H1 (cell line): ENCODE results near the gene KIAA0513. TPM values are rescaled to one million over a fixed set of nuclear protein-coding genes. Genes with fewer than 3 reads are reported as not detected.

Experiments used
- CTCF ChIP-seq, 3 experiments: IDR thresholded peaks; 1 replicate in 2 of 3; 2 replicates in 1 of 3; pipeline versions ENCODE4 v1.5.1 to v1.6.1; 2011; ENCODE audit warnings: low read length in 3 of 3, mild to moderate bottlenecking in 3 of 3, inconsistent platforms in 2 of 3, low read depth in 1 of 3, moderate library complexity in 1 of 3; ENCODE audit not compliant: insufficient read depth in 1 of 3; ENCODE audit errors: control extremely low read depth in 1 of 3
- SIN3A ChIP-seq, 2 experiments: IDR thresholded peaks in 1 of 2; conservative IDR thresholded peaks in 1 of 2; 2 replicates each; pipeline ENCODE4 v1.6.1; 2011 to 2012; ENCODE audit warnings: low read length in 2 of 2, improper control_type of control experiment in 1 of 2, low read depth in 1 of 2, mild to moderate bottlenecking in 1 of 2
- SUZ12 ChIP-seq: fragments of 200-600 bp; sonication (generic); IDR thresholded peaks from 2 replicates; pipeline ENCODE4 v1.6.1; 2012; ENCODE audit warnings: mild to moderate bottlenecking, inconsistent platforms, low read length, moderate library complexity, mixed read lengths
- ZNF274 ChIP-seq: IDR thresholded peaks from 2 replicates; pipeline ENCODE4 v1.7.0; 2012; ENCODE audit warnings: low read length, borderline replicate concordance; ENCODE audit errors: extremely low read depth
- polyA plus RNA-seq, 7 experiments: library from polyadenylated mRNA; depleted of rRNA in 3 of 7; stranded (reverse) in 5 of 7; unstranded in 2 of 7; fragments of >200 nt in 5 of 7; fragments of 200-250 nt in 2 of 7; gene quantifications; 1 replicate in 5 of 7; 2 replicates in 1 of 7; 4 replicates in 1 of 7; pipeline versions ENCODE4 v1.2.1 to v1.2.3, GENCODE V29; 2011 to 2013; ENCODE audit warnings: missing spikeins in 2 of 7, mixed read lengths in 2 of 7
- total RNA-seq: library from RNA; stranded (reverse); fragmentation: NEBNext Ultra II Directional; extraction: Animal tissue kit (Norgen Biotek cat#: 25700); gene quantifications from 2 replicates; pipeline ENCODE4 v1.2.1, GENCODE V29; 2021

The KIAA0513 gene
- total and polyA plus RNA-seq, 2 of the 8 experiments (the other 6 are each of a cell fraction or from before 2014, with no cell fraction given): 2.1 to 6.1 TPM

DNA sequence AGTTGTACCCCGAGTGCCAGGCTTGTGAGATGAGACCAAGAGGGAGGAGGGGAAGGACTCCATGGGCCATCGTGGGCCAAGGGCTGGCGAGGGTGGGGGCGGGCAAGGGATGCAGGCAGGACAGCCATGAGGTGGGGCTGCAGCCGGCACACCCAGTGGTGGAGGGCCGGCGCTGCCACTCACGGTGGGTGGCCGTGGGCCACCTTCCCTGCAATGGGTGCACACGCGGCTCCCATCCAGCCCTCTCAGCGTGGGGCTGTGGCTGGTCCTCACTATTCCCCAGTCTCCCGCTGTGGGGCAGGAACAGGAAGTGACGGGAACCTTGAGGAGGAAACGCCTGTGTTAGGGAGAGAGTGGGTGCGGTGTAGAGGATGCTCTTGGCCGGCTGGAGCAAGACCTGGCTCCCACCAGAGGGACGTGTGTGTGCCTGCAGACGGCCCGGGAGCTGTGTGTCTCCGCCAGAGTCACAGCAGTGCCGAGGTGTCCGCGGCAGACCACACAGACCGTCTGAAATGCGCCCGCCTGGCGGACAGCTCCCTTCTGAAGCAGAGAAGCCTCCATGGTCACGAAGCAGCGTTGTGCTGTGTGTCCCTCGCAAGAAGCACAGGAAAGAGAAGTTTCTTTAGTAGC is 61.1 kb downstream of the KIAA0513 start (continued):
- TF ChIP-seq CTCF (IDR thresholded peaks at IDR 0.05; ENCODE audit: control extremely low read depth in 1 of 3, insufficient read depth in 1 of 3, low read depth in 1 of 3, low read length in 3 of 3) (no peak), SUZ12 (no peak), ZNF274 (no peak), SIN3A (conservative IDR thresholded peaks at IDR 0.05 in 1 of 2, IDR thresholded peaks at IDR 0.05 in 1 of 2; ENCODE audit: low read depth in 1 of 2, low read length in 2 of 2) (no peak)
